GM15510 (cell line): ENCODE data around the gene PPP4R3A.
A peak's percentile ranks its signal among the peaks of the same experiment; 100 is the strongest.

Experiments used
- POLR2A ChIP-seq: IDR thresholded peaks from 3 replicates; pipeline ENCODE4 v1.6.1; 2011; ENCODE audit warnings: borderline replicate concordance; ENCODE audit not compliant: insufficient read length; ENCODE audit errors: extremely low read depth

The PPP4R3A gene

GRCh38 chr14:91419044-91419397 lies 91.1 kb downstream of the PPP4R3A start:
- no peak for TF ChIP-seq POLR2A

GRCh38 chr14:91418387-91419043 lies 91.6 kb downstream of the PPP4R3A start:
- no peak for TF ChIP-seq POLR2A

GRCh38 chr14:91417983-91418386 lies 92.1 kb downstream of the PPP4R3A start:
- TF ChIP-seq POLR2A, result peak; percentile 56

- TF ChIP-seq POLR2A, result no peak
Measured at GRCh38 chr14:91417120-91417982, 92.8 kb downstream of the PPP4R3A start, which contains the start of gene CCDC88C. TSS of gene CCDC88C (minus strand) at chr14:91417820. CDS start at chr14:91417690, 130 bp downstream.

GRCh38 chr14:91416744-91417119 lies 93.4 kb downstream of the PPP4R3A start:
- no peak for TF ChIP-seq POLR2A

- TF ChIP-seq POLR2A, result peak; percentile 48
Measured at GRCh38 chr14:91415794-91416743, 94.0 kb downstream of the PPP4R3A start.

GRCh38 chr14:91414475-91414833 lies 95.7 kb downstream of the PPP4R3A start:
- TF ChIP-seq POLR2A, result no peak

- no peak for TF ChIP-seq POLR2A
Measured at GRCh38 chr14:91413547-91414474, 96.3 kb downstream of the PPP4R3A start.

GRCh38 chr14:91412939-91413338 lies 97.2 kb downstream of the PPP4R3A start:
- no peak for TF ChIP-seq POLR2A

- no peak for TF ChIP-seq POLR2A
Measured at GRCh38 chr14:91410771-91411536, 99.2 kb downstream of the PPP4R3A start.

- no peak for TF ChIP-seq POLR2A
Measured at GRCh38 chr14:91409928-91410718, 100.0 kb downstream of the PPP4R3A start.
